Ovary (tissue), 3 donors: Measurements from ENCODE around the gene DIPK1C.

Experiments
- CTCF ChIP-seq, 3 donors: fragments of 450-650 bp in 2 of 3; fragments of 200-600 bp in 1 of 3; IDR thresholded peaks; one replicate each; pipeline versions ENCODE4 v1.5.1 to v1.8.0; 2016 to 2022; ENCODE audit warnings: antibody characterized with exemption in 3 of 3, mild to moderate bottlenecking in 1 of 3
- POLR2A ChIP-seq: fragments of 450-650 bp; IDR thresholded peaks from one replicate; pipeline ENCODE4 v1.6.1; 2017; ENCODE audit warnings: antibody characterized with exemption, mild to moderate bottlenecking, moderate library complexity
- donor health status: DM: no; HTN: no; CAD: no.

GRCh38 chr18:74482697-74483096, 25.6 kb upstream of the DIPK1C start:
- TF ChIP-seq CTCF (IDR thresholded peaks at IDR 0.05) = no peak
- no peak for TF ChIP-seq POLR2A
